K562 (cell line): ENCODE results near the gene GLIPR2. TPM values are rescaled to one million over a fixed set of nuclear protein-coding genes. Genes with fewer than 3 reads are reported as not detected.
A peak's percentile ranks its signal among the peaks of the same experiment; 100 is the strongest.

Experiments used
- ATAC-seq: fragments of 200-7000 bp; cut with Tn5 transposase; 3 replicates; pipeline ENCODE4 v1.9.1; 2020; ENCODE audit warnings: moderate library complexity
- BruUV-seq: library from RNA; stranded (reverse); fragments of 400-500 nt; replicated peaks from 2 replicates; lab custom pipeline; 2021; lab: Mats Ljungman, UMichigan
- CTCF ChIA-PET: fragments of 300-600 bp; formaldehyde crosslinking; extraction: SDS; loops from one replicate; lab custom pipeline; 2021; ENCODE audit warnings: low intra/inter-chr PET ratio; lab: Yijun Ruan, JAX
- POLR2A ChIA-PET: fragments of 300-600, 350-650 bp; sonication (Branson Sonifier 250); formaldehyde crosslinking; extraction: SDS; loops from one replicate; lab custom pipeline; 2021; ENCODE audit warnings: antibody characterized with exemption, inconsistent platforms; lab: Yijun Ruan, JAX
- DNase-seq, 4 experiments: peaks; one replicate each; pipeline versions ENCODE4 v3.0.0 to v3.0.0-alpha.2; 2011 to 2018; ENCODE audit warnings: low spot score in 3 of 4, mixed read lengths in 3 of 4; ENCODE audit errors: extremely low read depth in 1 of 4
- FAIRE-seq: peaks from 2 replicates; lab custom pipeline; 2011; peaks lifted over from hg19 to GRCh38; lab: Jason Lieb, UNC
- H2AFZ ChIP-seq: 2 replicates; pipeline ENCODE4 v1.6.0; 2011; ENCODE audit warnings: low read depth, low read length, control low read depth, inconsistent platforms
- H3K27ac ChIP-seq: fragments of 200-600 bp; 3 replicates; pipeline ENCODE4 v1.8.0; 2011; ENCODE audit warnings: low read depth, mild to moderate bottlenecking, control low read depth, inconsistent platforms, low read length, moderate library complexity, mixed read lengths; ENCODE audit errors: extremely low read depth
- H3K27me3 ChIP-seq, 2 experiments: fragments of 300-600 bp in 1 of 2; 2 replicates in 1 of 2; 3 replicates in 1 of 2; pipeline versions ENCODE4 v1.6.0 to v1.8.0; 2011; ENCODE audit warnings: inconsistent platforms in 2 of 2, low read length in 2 of 2, mild to moderate bottlenecking in 1 of 2, mixed read lengths in 1 of 2, moderate library complexity in 1 of 2; ENCODE audit not compliant: control insufficient read depth in 2 of 2, insufficient read depth in 2 of 2
- H3K36me3 ChIP-seq: fragments of 300-600 bp; 3 replicates; pipeline ENCODE4 v1.8.0; 2011; ENCODE audit warnings: mild to moderate bottlenecking, low read length, inconsistent platforms; ENCODE audit not compliant: control insufficient read depth, insufficient read depth
- H3K4me1 ChIP-seq, 2 experiments: fragments of 200-600 bp in 1 of 2; replicated peaks in 1 of 2; 2 replicates in 1 of 2; 3 replicates in 1 of 2; pipeline versions ENCODE4 v1.5.1 to v1.8.0; 2011; ENCODE audit warnings: inconsistent platforms in 2 of 2, low read length in 2 of 2, mild to moderate bottlenecking in 1 of 2, mixed read lengths in 1 of 2, moderate library complexity in 1 of 2; ENCODE audit not compliant: control insufficient read depth in 2 of 2, insufficient read depth in 2 of 2
- H3K4me2 ChIP-seq: 2 replicates; pipeline ENCODE4 v1.6.1; 2011; ENCODE audit warnings: low read length, control low read depth, inconsistent platforms, mixed read lengths; ENCODE audit not compliant: insufficient read depth
- H3K4me3 ChIP-seq: fragments of 200-600 bp; sonication (generic), shearing (Covaris generic); 2 replicates; pipeline ENCODE4 v1.5.1; 2016; ENCODE audit warnings: control low read depth, inconsistent platforms
- H3K79me2 ChIP-seq: fragments of 200-600 bp; 3 replicates; pipeline ENCODE4 v1.8.0; 2011; ENCODE audit warnings: low read length, inconsistent platforms; ENCODE audit not compliant: control insufficient read depth, insufficient read depth
- H3K9ac ChIP-seq, 2 experiments: 2 replicates each; pipeline versions ENCODE4 v1.6.0 to v1.6.1; 2011; ENCODE audit warnings: low read depth in 2 of 2, low read length in 2 of 2, control low read depth in 1 of 2, inconsistent platforms in 1 of 2, mild to moderate bottlenecking in 1 of 2, mixed read lengths in 1 of 2; ENCODE audit not compliant: insufficient read depth in 1 of 2
- H3K9me1 ChIP-seq: one replicate; pipeline ENCODE4 v1.6.0; 2011; ENCODE audit warnings: inconsistent platforms, mild to moderate bottlenecking, low read length, moderate library complexity; ENCODE audit not compliant: control insufficient read depth, insufficient read depth
- H3K9me3 ChIP-seq: replicated peaks from 2 replicates; pipeline ENCODE4 v1.5.1; 2011; ENCODE audit warnings: low read depth, low read length, inconsistent platforms; ENCODE audit not compliant: control insufficient read depth, insufficient read depth
- H4K20me1 ChIP-seq: replicated peaks from 2 replicates; pipeline ENCODE4 v1.6.1; 2011; ENCODE audit warnings: low read length, inconsistent platforms, mixed read lengths; ENCODE audit not compliant: control insufficient read depth, insufficient read depth
- ARID1B ChIP-seq: fragments of 450-650 bp; IDR thresholded peaks from 2 replicates; pipeline ENCODE4 v1.6.1; 2016; ENCODE audit warnings: antibody characterized with exemption, mild to moderate bottlenecking, inconsistent platforms
- BRF2 ChIP-seq: IDR thresholded peaks from 3 replicates; pipeline ENCODE4 v1.6.1; 2011; ENCODE audit warnings: borderline replicate concordance, mild to moderate bottlenecking; ENCODE audit not compliant: insufficient read length, insufficient read depth
- CBFA2T2 ChIP-seq: fragments of 450-650 bp; conservative IDR thresholded peaks from 2 replicates; pipeline ENCODE4 v1.6.1; 2017; ENCODE audit warnings: mild to moderate bottlenecking
- CBX2 ChIP-seq: fragments of 200-600 bp; sonication (generic); IDR thresholded peaks from one replicate; pipeline ENCODE4 v1.6.1; 2012; ENCODE audit warnings: mild to moderate bottlenecking, low read length, inconsistent platforms; ENCODE audit not compliant: insufficient read depth, poor library complexity, severe bottlenecking
- HDAC1 ChIP-seq, 2 experiments: fragments of 450-650 bp; IDR thresholded peaks; 2 replicates each; pipeline ENCODE4 v1.6.1; 2016 to 2017; ENCODE audit warnings: inconsistent platforms in 1 of 2, mild to moderate bottlenecking in 1 of 2, moderate library complexity in 1 of 2
- HDGF ChIP-seq: fragments of 450-650 bp; IDR thresholded peaks from 2 replicates; pipeline ENCODE4 v1.6.1; 2016
- KDM1A ChIP-seq, 2 experiments: fragments of 450-650 bp; IDR thresholded peaks; 2 replicates each; pipeline ENCODE4 v1.6.1; 2016; ENCODE audit warnings: mild to moderate bottlenecking in 2 of 2
- NCOR1 ChIP-seq: fragments of 450-650 bp; IDR thresholded peaks from 2 replicates; pipeline ENCODE4 v1.6.1; 2016; ENCODE audit warnings: mild to moderate bottlenecking, moderate library complexity
- NFIC ChIP-seq: fragments of 450-650 bp; IDR thresholded peaks from 2 replicates; pipeline ENCODE4 v1.6.1; 2017; ENCODE audit warnings: mild to moderate bottlenecking, inconsistent platforms
- NR2C1 ChIP-seq, 2 experiments: fragments of 450-650 bp; IDR thresholded peaks; 2 replicates each; pipeline ENCODE4 v1.6.1; 2017; ENCODE audit warnings: mild to moderate bottlenecking in 2 of 2, antibody characterized with exemption in 1 of 2, inconsistent platforms in 1 of 2, missing compliant biosample characterization in 1 of 2, missing genetic modification characterization in 1 of 2
- RCOR1 ChIP-seq, 2 experiments: IDR thresholded peaks; 2 replicates each; pipeline ENCODE4 v1.6.1; 2012; ENCODE audit warnings: low read depth in 2 of 2, low read length in 2 of 2, borderline replicate concordance in 1 of 2, improper control_type of control experiment in 1 of 2
- SOX6 ChIP-seq: fragments of 450-650 bp; IDR thresholded peaks from 2 replicates; pipeline ENCODE4 v1.6.1; 2014; ENCODE audit warnings: mild to moderate bottlenecking
- TCF3 ChIP-seq: sonication (generic); formaldehyde crosslinking; IDR thresholded peaks from 2 replicates; pipeline ENCODE4 v1.4.0; 2020; ENCODE audit warnings: mild to moderate bottlenecking, missing genetic modification reagents
- ZNF146 ChIP-seq: IDR thresholded peaks from one replicate; pipeline ENCODE4 v1.6.1; 2018; ENCODE audit warnings: missing compliant biosample characterization; ENCODE audit not compliant: unreplicated experiment
- ZNF174 ChIP-seq: fragments of 250-450 bp; sonication (Bioruptor Pico); IDR thresholded peaks from 2 replicates; pipeline ENCODE4 v1.4.0; 2020; ENCODE audit warnings: mild to moderate bottlenecking
- WGBS: fragments of 100-300 bp; shearing (Covaris generic); methylation state at CpG from one replicate; pipeline ENCODE4 v1.1.6; 2016; ENCODE audit warnings: low coverage, mixed read lengths; ENCODE audit not compliant: insufficient coverage; ENCODE audit errors: missing lambda C conversion rate; 5-methylcytosine and 5-hydroxymethylcytosine counted together
- in situ Hi-C: fragments of 300-500 bp; cut with MboI; formaldehyde crosslinking; loops from 4 replicates; pipeline ENCODE4 v1.15.0; 2018; ENCODE audit warnings: inconsistent platforms, mixed read lengths
- intact Hi-C: fragments of 100-400 bp; cut with micrococcal nuclease; formaldehyde crosslinking; loops from 2 replicates; pipeline ENCODE4 v1.14.2; 2022
- polyA plus RNA-seq, 8 experiments: library from polyadenylated mRNA; depleted of rRNA in 4 of 8; stranded (reverse) in 5 of 8; unstranded in 3 of 8; fragments of >200 nt; fragmentation: Nextera tagmentation in 2 of 8; fragmentation: Illumina TruSeq in 1 of 8; extraction: Ambion mirVana in 2 of 8; extraction: Trizol in 1 of 8; gene quantifications; 2 replicates each; pipeline versions ENCODE4 v1.2.1 to v1.2.3, GENCODE V29; 2011 to 2014; ENCODE audit warnings: inconsistent platforms in 1 of 8, missing spikeins in 1 of 8
- total RNA-seq, 7 experiments: library from RNA; depleted of rRNA in 6 of 7; stranded (reverse); fragments of >200 nt in 6 of 7; fragmentation: Illumina TruSeq in 2 of 7; extraction: Trizol in 2 of 7; gene quantifications; 2 replicates each; pipeline versions ENCODE4 v1.2.1 to v1.2.3, GENCODE V29; 2011 to 2021; ENCODE audit warnings: low replicate concordance in 1 of 7

Gene GLIPR2
- total and polyA plus RNA-seq, 9 of the 15 experiments (the other 6 are each of a cell fraction or from before 2014, with no cell fraction given), result 1.4 to 8.8 (median 2.9) TPM

GRCh38 chr9:36100532-36100931 lies 36.0 kb upstream of the GLIPR2 start:
- DNase-seq, result no peak
- H3K9ac ChIP-seq, result no peak overlapping the region
- no peak overlapping the region for H2AFZ ChIP-seq
- no peaks in the 10 kb centered on the region; a peak in 1 of 5 replicates for H3K4me1 ChIP-seq
- H3K9me3 ChIP-seq, result no peaks in the 10 kb centered on the region
- H3K4me3 ChIP-seq, result no peak overlapping the region
- intact Hi-C loops, result no loop called here
- H3K4me2 ChIP-seq, result no peak overlapping the region
- POLR2A ChIA-PET, result no interaction called here
- no TSS peak for BruUV-seq
- ATAC-seq, result no peak
- no peak for FAIRE-seq
- no peaks in the 10 kb centered on the region for H3K79me2 ChIP-seq
- in situ Hi-C loops, result loop anchor here (5.0 kb wide), 1 partner anchor 67 kb away; the partner anchor contains the start of gene CCIN
- WGBS, result 4% methylated on average over 3 of the region's 3 CpGs
- H3K27ac ChIP-seq, result no peak overlapping the region
- H3K27me3 ChIP-seq, result no peaks in the 10 kb centered on the region
- no peaks in the 10 kb centered on the region for H3K36me3 ChIP-seq
- H4K20me1 ChIP-seq, result no peaks in the 10 kb centered on the region
- TF ChIP-seq BRF2, result no peak
- TF ChIP-seq, all 486 proteins: peak for 0
- no peaks in the 10 kb centered on the region for H3K9me1 ChIP-seq
- CTCF ChIA-PET, result no interaction called here

- WGBS, result 6% methylated on average over 4 of the region's 4 CpGs
- FAIRE-seq, result no peak
- Histone ChIP-seq H3K79me2 (no peaks in the 10 kb centered on the region), H3K27me3 (no peaks in the 10 kb centered on the region), H3K4me3 (no peak overlapping the region), H3K4me1 (no peaks in the 10 kb centered on the region; a peak in 1 of 5 replicates), H4K20me1 (no peaks in the 10 kb centered on the region), H3K9me3 (no peaks in the 10 kb centered on the region), H3K9ac (no peak overlapping the region; a peak in 1 of 4 replicates), H3K9me1 (no peaks in the 10 kb centered on the region), H3K4me2 (no peak overlapping the region), H3K27ac (no peak overlapping the region), H2AFZ (no peak overlapping the region), H3K36me3 (no peaks in the 10 kb centered on the region)
- peak in 1 of 4 experiments; percentile 19 for DNase-seq
- in situ Hi-C loops, result loop anchor here (5.0 kb wide), 1 partner anchor 65 kb away; the partner anchor contains the start of gene CCIN
- intact Hi-C loops, result loop anchor here (2.0 kb wide), 1 partner anchor 227 kb away; no protein-coding TSS in a partner anchor
- BruUV-seq, result no TSS peak
- ChIA-PET CTCF (interaction anchor here (0.6 to 2.4 kb wide), 2 partner anchors 64 to 1498 kb away, joined by 4 to 13 read pairs; no protein-coding TSS in a partner anchor), POLR2A (no interaction called here)
- ATAC-seq, result no peak
- peak in 1 of 2 experiments; percentile 91; a peak in 2 of 4 replicates for TF ChIP-seq RCOR1 (IDR thresholded peaks at IDR 0.05; ENCODE audit: borderline replicate concordance in 1 of 2, low read depth in 2 of 2, low read length in 2 of 2)
- TF ChIP-seq CBFA2T2, result peak; percentile 49
- TF ChIP-seq SOX6, result peak; percentile 57
- no peak for TF ChIP-seq ZNF146 (CRISPR knock-in tag)
- TF ChIP-seq NFIC, result peak; percentile 21; the same call in 1 of the 2 replicates
- no peak for TF ChIP-seq NR2C1 (IDR thresholded peaks at IDR 0.05)
- no peak for TF ChIP-seq NR2C1 (tag; IDR thresholded peaks at IDR 0.05)
- peak; percentile 28; the same call in 1 of the 2 replicates for TF ChIP-seq NCOR1
- TF ChIP-seq ZNF174, result no peak
- TF ChIP-seq CBX2, result no peak
- TF ChIP-seq ARID1B, result peak; percentile 52
- peak; percentile 10; the same call in 1 of the 2 replicates for TF ChIP-seq TCF3 (CRISPR knock-in tag)
- peak in 1 of 2 experiments; percentile 72; a peak in 2 of 4 replicates for TF ChIP-seq HDAC1 (IDR thresholded peaks at IDR 0.05)
- TF ChIP-seq HDGF, result no peak
- TF ChIP-seq KDM1A (IDR thresholded peaks at IDR 0.05), result peak; percentile 95 to 97
Measured at GRCh38 chr9:36101916-36102741, 34.4 kb upstream of the GLIPR2 start.
